Mammary epithelial cell (primary cell): Measurements from ENCODE around the gene IFI27L1.

Experiments
- CTCF ChIP-seq, 2 donors: IDR thresholded peaks in 1 of 2; conservative IDR thresholded peaks in 1 of 2; 2 replicates each; pipeline ENCODE4 v1.5.1; 2011 to 2012; ENCODE audit warnings: inconsistent platforms in 2 of 2, low read length in 2 of 2, mild to moderate bottlenecking in 2 of 2, control low read depth in 1 of 2, low read depth in 1 of 2; ENCODE audit not compliant: insufficient read depth in 1 of 2; ENCODE audit errors: extremely low read depth in 1 of 2
- EZH2 ChIP-seq: IDR thresholded peaks from 2 replicates; pipeline ENCODE4 v1.6.1; 2012; ENCODE audit warnings: low read length, inconsistent platforms, borderline replicate concordance

- TF ChIP-seq CTCF (conservative IDR thresholded peaks at IDR 0.05 in 1 of 2, IDR thresholded peaks at IDR 0.05 in 1 of 2; ENCODE audit: extremely low read depth in 1 of 2, insufficient read depth in 1 of 2, low read depth in 1 of 2, low read length in 2 of 2) (no peak), EZH2 (no peak)
Measured at GRCh38 chr14:94059998-94060397, 21.1 kb upstream of the IFI27L1 start.
